CD4-positive, CD25-positive, alpha-beta regulatory T cell (primary cell): ENCODE measurements around the gene SMC6. TPM values are rescaled to one million over a fixed set of nuclear protein-coding genes. Genes with fewer than 3 reads are reported as not detected.
A peak's percentile ranks its signal among the peaks of the same experiment; 100 is the strongest.

Experiments used
- ATAC-seq, 2 donors: fragments of 150-1000 bp; cut with Tn5 transposase; one replicate each; pipeline ENCODE4 v1.10.0; 2021; ENCODE audit warnings: low read depth in 2 of 2, moderate number of reproducible peaks in 2 of 2, moderate library complexity in 1 of 2
- DNase-seq, 3 donors: peaks; one replicate each; pipeline versions ENCODE4 v3.0.0 to v3.0.0-alpha.2; 2012 to 2022; ENCODE audit warnings: mixed read lengths in 1 of 3
- H3K27ac ChIP-seq: one replicate; pipeline ENCODE4 v1.7.0; 2013; ENCODE audit warnings: mild to moderate bottlenecking, low read length; ENCODE audit not compliant: insufficient read depth, poor library complexity, severe bottlenecking
- H3K27me3 ChIP-seq: one replicate; pipeline ENCODE4 v1.7.0; 2013; ENCODE audit warnings: low read length; ENCODE audit not compliant: control insufficient read depth, insufficient read depth
- H3K36me3 ChIP-seq: one replicate; pipeline ENCODE4 v1.7.0; 2013; ENCODE audit warnings: mild to moderate bottlenecking, low read length, moderate library complexity; ENCODE audit not compliant: control insufficient read depth, insufficient read depth
- H3K4me1 ChIP-seq: 2 replicates; pipeline ENCODE4 v1.7.0; 2013; ENCODE audit warnings: mild to moderate bottlenecking, low read length; ENCODE audit not compliant: insufficient read depth, control insufficient read depth, poor library complexity, severe bottlenecking
- H3K4me3 ChIP-seq: one replicate; pipeline ENCODE4 v1.7.0; 2013; ENCODE audit warnings: low read depth, mild to moderate bottlenecking, low read length, moderate library complexity
- H3K9me3 ChIP-seq, 2 experiments: 1 replicate in 1 of 2; 2 replicates in 1 of 2; pipeline ENCODE4 v1.7.0; 2013; ENCODE audit warnings: low read length in 2 of 2, mild to moderate bottlenecking in 1 of 2, moderate library complexity in 1 of 2; ENCODE audit not compliant: control insufficient read depth in 2 of 2
- H3K27ac Mint-ChIP-seq, 3 donors: one replicate each; pipeline ENCODE4 v1.8.0; 2020 to 2022; ENCODE audit warnings: mild to moderate bottlenecking in 3 of 3, mixed read lengths in 3 of 3, moderate library complexity in 2 of 3
- H3K27me3 Mint-ChIP-seq: one replicate; pipeline ENCODE4 v1.8.0; 2022; ENCODE audit warnings: mild to moderate bottlenecking, mixed read lengths
- H3K36me3 Mint-ChIP-seq: one replicate; pipeline ENCODE4 v1.8.0; 2020; ENCODE audit warnings: mixed read lengths
- H3K4me1 Mint-ChIP-seq, 4 donors: one replicate each; pipeline ENCODE4 v1.8.0; 2020 to 2022; ENCODE audit warnings: mixed read lengths in 4 of 4, mild to moderate bottlenecking in 1 of 4
- H3K4me3 Mint-ChIP-seq, 4 donors: one replicate each; pipeline ENCODE4 v1.8.0; 2020 to 2022; ENCODE audit warnings: mild to moderate bottlenecking in 4 of 4, mixed read lengths in 4 of 4, moderate library complexity in 3 of 4
- H3K9me3 Mint-ChIP-seq, 7 donors: one replicate each; pipeline ENCODE4 v1.8.0; 2020 to 2022; ENCODE audit warnings: mixed read lengths in 7 of 7, mild to moderate bottlenecking in 3 of 7, moderate library complexity in 2 of 7
- polyA plus RNA-seq, 4 donors: library from polyadenylated mRNA; unstranded; fragments of 300-500 nt; fragmentation: Illumina TruSeq; gene quantifications; one replicate each; pipeline ENCODE4 v1.2.3, GENCODE V29; 2021
- total RNA-seq: library from RNA; stranded (reverse); gene quantifications from one replicate; pipeline ENCODE4 v1.2.3, GENCODE V29; 2022

SMC6 gene
- total and polyA plus RNA-seq, 5 donors from 2014 or later = 11.5 to 34.4 (median 22.8) TPM

- Mint-ChIP-seq H3K27me3 (no peaks in the 10 kb centered on the region), H3K4me1 (peaks cover 19 to 41% (median 36%) of the 10 kb centered on the region in 4 donors), H3K4me3 (peak overlapping the region; percentile 41 to 79 (median 58)), H3K36me3 (no peaks in the 10 kb centered on the region), H3K9me3 (no peaks in the 10 kb centered on the region), H3K27ac (peak overlapping the region; percentile 55 to 94 (median 67))
- Histone ChIP-seq H3K4me1 (peaks cover 23% of the 10 kb centered on the region), H3K27me3 (no peaks in the 10 kb centered on the region), H3K4me3 (peak overlapping the region; percentile 80), H3K27ac (peak overlapping the region; percentile 73), H3K36me3 (peaks cover 3% of the 10 kb centered on the region), H3K9me3 (no peaks in the 10 kb centered on the region)
- peak in 2 of 3 donors; percentile 49 to 63 for DNase-seq
- ATAC-seq = no peak
These were observed 3.7 kb downstream of the SMC6 start for GRCh38 chr2:17749753-17750438.

DNA sequence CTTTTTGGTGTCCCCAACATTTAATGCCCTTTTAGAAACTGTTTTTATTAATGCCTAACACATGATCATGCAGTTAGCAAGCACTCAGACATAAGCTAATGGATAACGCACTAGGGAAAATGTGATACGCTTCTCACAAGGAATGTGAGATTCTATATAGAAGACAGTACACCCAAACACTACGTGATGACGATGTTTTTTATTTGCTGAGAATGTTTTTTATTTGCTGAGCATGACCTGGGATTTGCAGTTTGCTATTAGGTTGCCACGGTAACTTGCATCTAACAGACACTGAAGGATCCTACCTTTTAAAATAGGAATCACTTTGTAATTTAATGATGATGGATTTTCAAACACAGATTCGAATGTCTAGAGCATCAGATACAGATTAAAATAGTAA, 4.9 kb downstream of the SMC6 start:
- Mint-ChIP-seq H3K27me3 (no peaks in the 10 kb centered on the region), H3K27ac (no peak overlapping the region)
- H3K27ac ChIP-seq = peak overlapping the region; percentile 1

GRCh38 chr2:17747684-17748452, 5.7 kb downstream of the SMC6 start:
- Histone ChIP-seq H3K4me1 (peaks cover 14% of the 10 kb centered on the region), H3K36me3 (peaks cover 16% of the 10 kb centered on the region), H3K9me3 (no peaks in the 10 kb centered on the region), H3K4me3 (no peak overlapping the region), H3K27ac (no peak overlapping the region), H3K27me3 (no peaks in the 10 kb centered on the region)
- Mint-ChIP-seq H3K27ac (peak overlapping the region in 2 of 3 donors; percentile 32 to 69), H3K4me3 (peak overlapping the region in 1 of 4 donors; percentile 21), H3K36me3 (peaks cover 5% of the 10 kb centered on the region), H3K4me1 (peaks cover 17 to 31% (median 30%) of the 10 kb centered on the region in 4 donors), H3K9me3 (no peaks in the 10 kb centered on the region), H3K27me3 (no peaks in the 10 kb centered on the region)
- no peak for DNase-seq
- no peak for ATAC-seq

More for the DNA sequence above, 4.9 kb downstream of the SMC6 start:
- no peaks in the 10 kb centered on the region for H3K9me3 ChIP-seq
- Mint-ChIP-seq H3K4me1 (peaks cover 19 to 34% (median 33%) of the 10 kb centered on the region in 4 donors), H3K4me3 (no peak overlapping the region), H3K9me3 (no peaks in the 10 kb centered on the region), H3K36me3 (peaks cover 5% of the 10 kb centered on the region)
- H3K4me3 ChIP-seq = no peak overlapping the region
- peaks cover 14% of the 10 kb centered on the region for H3K36me3 ChIP-seq
- H3K27me3 ChIP-seq = no peaks in the 10 kb centered on the region
- H3K4me1 ChIP-seq = peaks cover 16% of the 10 kb centered on the region
- no peak for ATAC-seq
- no peak for DNase-seq

DNA sequence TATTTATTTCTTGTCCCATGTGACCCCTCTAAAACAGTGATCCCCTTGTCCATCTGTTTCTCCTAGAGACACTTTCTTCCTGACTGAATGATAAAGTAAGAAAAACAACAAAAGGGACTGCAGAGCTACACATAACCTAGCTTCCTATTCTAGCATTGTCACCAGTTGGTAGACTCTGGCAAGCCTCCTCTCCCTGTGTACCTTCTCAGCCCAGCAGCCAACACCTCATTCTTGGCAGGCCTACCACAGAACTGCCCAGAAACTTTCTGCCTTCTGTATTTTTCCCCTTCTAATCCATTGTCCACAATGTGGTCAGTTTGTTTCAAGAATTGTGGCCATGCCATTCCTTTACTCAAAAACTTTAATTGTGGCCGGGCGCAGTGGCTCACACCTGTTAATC, 13.4 kb downstream of the SMC6 start:
- Mint-ChIP-seq H3K4me1 (peaks cover 0 to 15% (median 4%) of the 10 kb centered on the region in 4 donors), H3K36me3 (peaks cover 45% of the 10 kb centered on the region), H3K4me3 (no peak overlapping the region), H3K27ac (peak overlapping the region; percentile 50 to 67 (median 52)), H3K9me3 (no peaks in the 10 kb centered on the region), H3K27me3 (no peaks in the 10 kb centered on the region)
- Histone ChIP-seq H3K9me3 (no peaks in the 10 kb centered on the region), H3K27me3 (no peaks in the 10 kb centered on the region), H3K4me1 (no peaks in the 10 kb centered on the region), H3K36me3 (peaks cover 69% of the 10 kb centered on the region), H3K4me3 (no peak overlapping the region), H3K27ac (no peak overlapping the region)
- ATAC-seq (no peak), DNase-seq (no peak)

- H3K36me3 ChIP-seq = peaks cover 63% of the 10 kb centered on the region
- Mint-ChIP-seq H3K27ac (peak overlapping the region in 1 of 3 donors; percentile 9), H3K36me3 (peaks cover 46% of the 10 kb centered on the region), H3K4me3 (no peak overlapping the region), H3K9me3 (no peaks in the 10 kb centered on the region), H3K27me3 (no peaks in the 10 kb centered on the region), H3K4me1 (peaks cover 0 to 15% (median 4%) of the 10 kb centered on the region in 4 donors)
- no peak overlapping the region for H3K4me3 ChIP-seq
- H3K27ac ChIP-seq = no peak overlapping the region
- DNase-seq (no peak), ATAC-seq (no peak)
- H3K27me3 ChIP-seq = no peaks in the 10 kb centered on the region
- no peaks in the 10 kb centered on the region for H3K9me3 ChIP-seq
- H3K4me1 ChIP-seq = no peaks in the 10 kb centered on the region
These were observed 16.6 kb downstream of the SMC6 start for GRCh38 chr2:17736989-17737388.

DNA sequence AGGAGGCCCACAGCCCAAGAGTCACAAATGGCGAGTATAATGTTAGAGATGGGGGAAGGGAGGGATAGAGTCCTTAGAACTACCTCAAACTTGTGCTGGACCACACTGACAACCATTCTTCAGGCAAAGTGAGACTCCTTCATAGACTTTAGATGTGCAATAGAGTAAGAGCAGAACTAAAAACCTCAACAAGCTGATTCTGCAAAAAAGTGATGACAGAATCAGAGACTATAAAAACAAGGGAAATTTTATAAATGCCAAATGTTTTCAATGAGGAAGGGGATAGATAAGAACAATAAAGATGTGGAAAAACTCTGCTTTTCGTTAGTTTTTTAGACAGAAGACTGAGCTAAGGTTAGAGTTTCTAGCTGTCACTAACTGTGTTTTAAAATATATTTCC, 17.7 kb downstream of the SMC6 start:
- H3K27me3 ChIP-seq = no peaks in the 10 kb centered on the region
- no peak overlapping the region for H3K4me3 ChIP-seq
- no peaks in the 10 kb centered on the region for H3K9me3 ChIP-seq
- Mint-ChIP-seq H3K9me3 (no peaks in the 10 kb centered on the region), H3K36me3 (peaks cover 52% of the 10 kb centered on the region), H3K4me3 (no peak overlapping the region), H3K27me3 (no peaks in the 10 kb centered on the region), H3K27ac (no peak overlapping the region), H3K4me1 (peaks cover 0 to 12% (median 4%) of the 10 kb centered on the region in 4 donors)
- no peak overlapping the region for H3K27ac ChIP-seq
- H3K4me1 ChIP-seq = no peaks in the 10 kb centered on the region
- H3K36me3 ChIP-seq = peaks cover 65% of the 10 kb centered on the region
- DNase-seq (no peak), ATAC-seq (no peak)

DNA sequence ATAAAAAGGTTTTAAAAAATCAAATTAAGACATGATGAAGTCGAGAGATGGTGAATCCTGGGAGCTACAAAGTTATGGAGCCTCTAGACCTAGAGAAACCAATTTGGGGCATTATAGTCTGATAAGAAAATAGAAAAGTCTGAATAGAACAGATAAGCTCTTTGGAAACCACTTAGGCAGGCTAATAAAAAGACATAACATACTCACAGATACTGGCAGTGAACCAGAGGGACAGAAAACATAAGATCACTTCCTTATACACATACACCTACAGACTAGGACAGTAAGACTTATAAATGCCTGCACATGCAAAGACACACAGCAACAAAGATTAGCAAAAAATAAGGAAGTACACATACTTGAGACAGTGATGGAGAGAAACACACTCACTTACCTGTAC, 20.0 kb downstream of the SMC6 start:
- Histone ChIP-seq H3K4me3 (no peak overlapping the region), H3K4me1 (no peaks in the 10 kb centered on the region), H3K36me3 (peaks cover 68% of the 10 kb centered on the region), H3K27me3 (no peaks in the 10 kb centered on the region), H3K27ac (no peak overlapping the region), H3K9me3 (no peaks in the 10 kb centered on the region)
- no peak for ATAC-seq
- peaks cover 51% of the 10 kb centered on the region for H3K36me3 Mint-ChIP-seq
- DNase-seq = no peak
- H3K4me3 Mint-ChIP-seq = no peak overlapping the region
- H3K27me3 Mint-ChIP-seq = no peaks in the 10 kb centered on the region
- peaks cover 0 to 6% (median 1%) of the 10 kb centered on the region in 4 donors for H3K4me1 Mint-ChIP-seq
- no peak overlapping the region for H3K27ac Mint-ChIP-seq
- H3K9me3 Mint-ChIP-seq = no peaks in the 10 kb centered on the region
